M059J (cell line): ENCODE data around the gene HOXA10. TPM values are rescaled to one million over a fixed set of nuclear protein-coding genes. Genes with fewer than 3 reads are reported as not detected.
A peak's percentile ranks its signal among the peaks of the same experiment; 100 is the strongest.

Source experiments
- DNase-seq: peaks from one replicate; pipeline ENCODE4 v3.0.0-alpha.2; 2012; ENCODE audit warnings: low read depth
- total RNA-seq: library from RNA; depleted of rRNA; stranded (reverse); fragments of >200 nt; shearing (Covaris generic); gene quantifications from 2 replicates; pipeline ENCODE4 v1.2.3, GENCODE V29; 2014

Gene HOXA10
- total RNA-seq, 1 experiment from 2014 or later, result 16.7 TPM

- no peak for DNase-seq
Measured at GRCh38 chr7:27191833-27192545, 17.9 kb upstream of the HOXA10 start.

- no peak for DNase-seq
Measured at GRCh38 chr7:27191161-27191731, 17.1 kb upstream of the HOXA10 start.

GRCh38 chr7:27189997-27190748 is 16.1 kb upstream of the HOXA10 start:
- DNase-seq, result no peak

GRCh38 chr7:27189295-27189996 is 15.3 kb upstream of the HOXA10 start:
- no peak for DNase-seq

- no peak for DNase-seq
Measured at GRCh38 chr7:27188386-27189294, 14.5 kb upstream of the HOXA10 start.

GRCh38 chr7:27187475-27188385 is 13.6 kb upstream of the HOXA10 start:
- DNase-seq, result no peak

- no peak for DNase-seq
Measured at GRCh38 chr7:27186668-27187474, 12.8 kb upstream of the HOXA10 start.

GRCh38 chr7:27185854-27186667 is 11.9 kb upstream of the HOXA10 start:
- no peak for DNase-seq

GRCh38 chr7:27185013-27185853 is 11.1 kb upstream of the HOXA10 start, which contains the start of gene HOXA11:
HOXA11 (minus strand) TSS chr7:27185232; CDS start chr7:27185144, 88 bp downstream.
- no peak for DNase-seq

- peak; percentile 65 for DNase-seq
Measured at GRCh38 chr7:27184337-27185012, 10.4 kb upstream of the HOXA10 start.

GRCh38 chr7:27183682-27184336 is 9.7 kb upstream of the HOXA10 start:
- DNase-seq, result peak; percentile 64

- DNase-seq, result peak; percentile 46
Measured at GRCh38 chr7:27182861-27183681, 9.0 kb upstream of the HOXA10 start.

GRCh38 chr7:27182285-27182841 is 8.2 kb upstream of the HOXA10 start:
- no peak for DNase-seq

GRCh38 chr7:27181795-27182275 is 7.7 kb upstream of the HOXA10 start:
- DNase-seq, result no peak
